K562 (cell line): Measurements from ENCODE around the gene ZFAND6.

Source experiments
- CBX5 ChIP-seq: IDR thresholded peaks from 2 replicates; pipeline ENCODE4 v1.6.1; 2014; ENCODE audit warnings: low read depth, borderline replicate concordance
- EP300 ChIP-seq: IDR thresholded peaks from 2 replicates; pipeline ENCODE4 v1.6.1; 2012; ENCODE audit warnings: low read length, improper control_type of control experiment
- ETS1 ChIP-seq: conservative IDR thresholded peaks from 2 replicates; pipeline ENCODE4 v1.6.1; 2011; ENCODE audit warnings: low read depth, mild to moderate bottlenecking, low read length; ENCODE audit not compliant: control insufficient read depth
- HNRNPK ChIP-seq: fragments of 200-400 bp; formaldehyde crosslinking; IDR thresholded peaks from one replicate; pipeline ENCODE4 v1.6.1; 2018; ENCODE audit warnings: mild to moderate bottlenecking, low read depth, low read length; ENCODE audit not compliant: poor library complexity, severe bottlenecking
- KAT7 ChIP-seq: sonication (generic); formaldehyde crosslinking; IDR thresholded peaks from 2 replicates; pipeline ENCODE4 v1.8.0; 2022; ENCODE audit warnings: missing genetic modification reagents, mild to moderate bottlenecking, borderline replicate concordance
- MYC ChIP-seq, 2 experiments: fragments of 250-450 bp in 1 of 2; sonication (Bioruptor Pico) in 1 of 2; IDR thresholded peaks; 2 replicates each; pipeline versions ENCODE4 v1.5.1 to v1.6.1; 2012 to 2021; ENCODE audit warnings: low read depth in 2 of 2, borderline replicate concordance in 1 of 2, improper control_type of control experiment in 1 of 2, low read length in 1 of 2, mild to moderate bottlenecking in 1 of 2, moderate library complexity in 1 of 2
- NFATC3 ChIP-seq: fragments of 450-650 bp; IDR thresholded peaks from 2 replicates; pipeline ENCODE4 v1.6.1; 2017; ENCODE audit warnings: mild to moderate bottlenecking
- NR1H2 ChIP-seq: sonication (generic); formaldehyde crosslinking; IDR thresholded peaks from 2 replicates; pipeline ENCODE4 v1.4.0; 2020; ENCODE audit warnings: mild to moderate bottlenecking, missing genetic modification reagents
- SMC3 ChIP-seq: conservative IDR thresholded peaks from 2 replicates; pipeline ENCODE4 v1.6.1; 2011; ENCODE audit warnings: low read depth, low read length, improper control_type of control experiment; ENCODE audit not compliant: insufficient read depth
- TCF3 ChIP-seq: sonication (generic); formaldehyde crosslinking; IDR thresholded peaks from 2 replicates; pipeline ENCODE4 v1.4.0; 2020; ENCODE audit warnings: mild to moderate bottlenecking, missing genetic modification reagents
- TF ChIP-seq, protein P1 (sequence below): fragments of 250-450 bp; sonication (Bioruptor Pico); IDR thresholded peaks from 2 replicates; pipeline ENCODE4 v1.5.0; 2020; ENCODE audit warnings: mild to moderate bottlenecking, borderline replicate concordance
- TF ChIP-seq, protein P2 (sequence below), 3 experiments: IDR thresholded peaks in 2 of 3; conservative IDR thresholded peaks in 1 of 3; 2 replicates each; pipeline ENCODE4 v1.5.1; 2011 to 2012; ENCODE audit warnings: low read length in 3 of 3, mild to moderate bottlenecking in 3 of 3, control low read depth in 2 of 3, improper control_type of control experiment in 1 of 3, inconsistent platforms in 1 of 3, low read depth in 1 of 3, mixed read lengths in 1 of 3, moderate library complexity in 1 of 3; ENCODE audit not compliant: insufficient read depth in 2 of 3
- TF ChIP-seq, protein P3 (sequence below): sonication (generic); formaldehyde crosslinking; IDR thresholded peaks from 2 replicates; pipeline ENCODE4 v1.8.1; 2022; ENCODE audit warnings: missing genetic modification reagents

- TF ChIP-seq, protein P1, sequence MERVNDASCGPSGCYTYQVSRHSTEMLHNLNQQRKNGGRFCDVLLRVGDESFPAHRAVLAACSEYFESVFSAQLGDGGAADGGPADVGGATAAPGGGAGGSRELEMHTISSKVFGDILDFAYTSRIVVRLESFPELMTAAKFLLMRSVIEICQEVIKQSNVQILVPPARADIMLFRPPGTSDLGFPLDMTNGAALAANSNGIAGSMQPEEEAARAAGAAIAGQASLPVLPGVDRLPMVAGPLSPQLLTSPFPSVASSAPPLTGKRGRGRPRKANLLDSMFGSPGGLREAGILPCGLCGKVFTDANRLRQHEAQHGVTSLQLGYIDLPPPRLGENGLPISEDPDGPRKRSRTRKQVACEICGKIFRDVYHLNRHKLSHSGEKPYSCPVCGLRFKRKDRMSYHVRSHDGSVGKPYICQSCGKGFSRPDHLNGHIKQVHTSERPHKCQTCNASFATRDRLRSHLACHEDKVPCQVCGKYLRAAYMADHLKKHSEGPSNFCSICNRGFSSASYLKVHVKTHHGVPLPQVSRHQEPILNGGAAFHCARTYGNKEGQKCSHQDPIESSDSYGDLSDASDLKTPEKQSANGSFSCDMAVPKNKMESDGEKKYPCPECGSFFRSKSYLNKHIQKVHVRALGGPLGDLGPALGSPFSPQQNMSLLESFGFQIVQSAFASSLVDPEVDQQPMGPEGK (CRISPR knock-in tag) = no peak
- TF ChIP-seq ETS1 = no peak
- no peak for TF ChIP-seq TCF3
- no peak for TF ChIP-seq NFATC3
- TF ChIP-seq SMC3 = no peak
- TF ChIP-seq HNRNPK = no peak
- no peak for TF ChIP-seq KAT7 (CRISPR knock-in tag)
- TF ChIP-seq NR1H2 (CRISPR knock-in tag) = no peak
- no peak for TF ChIP-seq CBX5
- TF ChIP-seq, protein P2, sequence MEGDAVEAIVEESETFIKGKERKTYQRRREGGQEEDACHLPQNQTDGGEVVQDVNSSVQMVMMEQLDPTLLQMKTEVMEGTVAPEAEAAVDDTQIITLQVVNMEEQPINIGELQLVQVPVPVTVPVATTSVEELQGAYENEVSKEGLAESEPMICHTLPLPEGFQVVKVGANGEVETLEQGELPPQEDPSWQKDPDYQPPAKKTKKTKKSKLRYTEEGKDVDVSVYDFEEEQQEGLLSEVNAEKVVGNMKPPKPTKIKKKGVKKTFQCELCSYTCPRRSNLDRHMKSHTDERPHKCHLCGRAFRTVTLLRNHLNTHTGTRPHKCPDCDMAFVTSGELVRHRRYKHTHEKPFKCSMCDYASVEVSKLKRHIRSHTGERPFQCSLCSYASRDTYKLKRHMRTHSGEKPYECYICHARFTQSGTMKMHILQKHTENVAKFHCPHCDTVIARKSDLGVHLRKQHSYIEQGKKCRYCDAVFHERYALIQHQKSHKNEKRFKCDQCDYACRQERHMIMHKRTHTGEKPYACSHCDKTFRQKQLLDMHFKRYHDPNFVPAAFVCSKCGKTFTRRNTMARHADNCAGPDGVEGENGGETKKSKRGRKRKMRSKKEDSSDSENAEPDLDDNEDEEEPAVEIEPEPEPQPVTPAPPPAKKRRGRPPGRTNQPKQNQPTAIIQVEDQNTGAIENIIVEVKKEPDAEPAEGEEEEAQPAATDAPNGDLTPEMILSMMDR (IDR thresholded peaks at IDR 0.05 in 2 of 3, conservative IDR thresholded peaks at IDR 0.05 in 1 of 3; ENCODE audit: insufficient read depth in 2 of 3, low read depth in 1 of 3, low read length in 3 of 3) = no peak
- TF ChIP-seq MYC (IDR thresholded peaks at IDR 0.05; ENCODE audit: low read depth, low read length) = no peak
- no peak for TF ChIP-seq MYC (CRISPR knock-in tag; IDR thresholded peaks at IDR 0.05; ENCODE audit: borderline replicate concordance, low read depth)
- no peak for TF ChIP-seq EP300
- TF ChIP-seq, protein P3, sequence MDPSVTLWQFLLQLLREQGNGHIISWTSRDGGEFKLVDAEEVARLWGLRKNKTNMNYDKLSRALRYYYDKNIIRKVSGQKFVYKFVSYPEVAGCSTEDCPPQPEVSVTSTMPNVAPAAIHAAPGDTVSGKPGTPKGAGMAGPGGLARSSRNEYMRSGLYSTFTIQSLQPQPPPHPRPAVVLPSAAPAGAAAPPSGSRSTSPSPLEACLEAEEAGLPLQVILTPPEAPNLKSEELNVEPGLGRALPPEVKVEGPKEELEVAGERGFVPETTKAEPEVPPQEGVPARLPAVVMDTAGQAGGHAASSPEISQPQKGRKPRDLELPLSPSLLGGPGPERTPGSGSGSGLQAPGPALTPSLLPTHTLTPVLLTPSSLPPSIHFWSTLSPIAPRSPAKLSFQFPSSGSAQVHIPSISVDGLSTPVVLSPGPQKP = no peak
These were observed 103.7 kb downstream of the ZFAND6 start for GRCh38 chr15:80163217-80163616.
